BE2C (cell line): ENCODE measurements around the gene RBMXL3.

Experiments used
- DNase-seq: peaks from one replicate; pipeline ENCODE4 v3.0.0-alpha.2; 2020
- H3K27me3 ChIP-seq: fragments of 250-450 bp; sonication (Bioruptor Pico); 2 replicates; pipeline ENCODE4 v1.5.1; 2020; ENCODE audit warnings: mild to moderate bottlenecking
- H3K36me3 ChIP-seq: fragments of 250-450 bp; sonication (Bioruptor Pico); 2 replicates; pipeline ENCODE4 v1.5.1; 2020; ENCODE audit warnings: mild to moderate bottlenecking
- H3K4me1 ChIP-seq: fragments of 250-450 bp; sonication (Bioruptor Pico); 2 replicates; pipeline ENCODE4 v1.5.1; 2020
- H3K4me3 ChIP-seq: 2 replicates; pipeline ENCODE4 v1.5.1; 2011; ENCODE audit warnings: low read depth, low read length
- H3K9me3 ChIP-seq: fragments of 250-450 bp; sonication (Bioruptor Pico); 2 replicates; pipeline ENCODE4 v1.5.1; 2020
- CTCF ChIP-seq: IDR thresholded peaks from 2 replicates; pipeline ENCODE4 v1.5.1; 2012; ENCODE audit warnings: mild to moderate bottlenecking, low read depth, low read length

RBMXL3 gene

DNA sequence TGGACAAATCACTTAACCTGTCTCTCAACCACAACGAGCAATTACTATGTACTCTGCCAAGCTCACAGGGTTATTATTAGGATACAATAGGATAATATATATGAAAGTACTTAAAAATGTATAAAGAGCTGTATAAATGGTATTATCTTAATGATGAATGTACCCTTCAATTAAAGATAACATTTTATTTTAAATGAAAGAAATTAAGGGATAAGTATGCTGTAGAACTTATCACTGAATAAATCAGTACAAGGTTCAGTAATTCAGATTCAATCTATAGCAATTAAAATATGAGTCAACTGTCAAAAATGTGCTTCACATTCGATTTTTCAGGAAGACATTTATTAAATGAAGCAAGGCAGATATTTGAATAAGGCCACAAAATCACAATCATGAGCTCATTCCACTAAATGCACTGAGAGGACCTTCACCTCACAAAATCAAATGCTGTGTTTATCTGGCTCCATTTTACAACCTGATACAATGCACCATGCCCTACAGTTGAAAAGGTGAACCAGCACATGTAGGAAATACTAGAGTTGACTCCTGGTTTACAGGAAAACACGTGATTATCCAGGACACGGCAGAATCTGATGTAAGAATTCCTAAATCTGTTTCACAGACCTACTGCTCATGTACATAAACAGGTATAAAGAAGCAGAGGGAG lies 40.3 kb downstream of the RBMXL3 start:
- no peak for TF ChIP-seq CTCF
- H3K4me1 ChIP-seq: 0 out of 2 replicates have a peak, but pooled peaks cover 5% of the 10 kb centered on the region
- H3K9me3 ChIP-seq: no peaks in the 10 kb centered on the region
- no peaks in the 10 kb centered on the region for H3K27me3 ChIP-seq
- no peaks in the 10 kb centered on the region for H3K36me3 ChIP-seq
- H3K4me3 ChIP-seq: peak overlapping the region; percentile 23; the same call in 1 of the 2 replicates
- DNase-seq: no peak

DNA sequence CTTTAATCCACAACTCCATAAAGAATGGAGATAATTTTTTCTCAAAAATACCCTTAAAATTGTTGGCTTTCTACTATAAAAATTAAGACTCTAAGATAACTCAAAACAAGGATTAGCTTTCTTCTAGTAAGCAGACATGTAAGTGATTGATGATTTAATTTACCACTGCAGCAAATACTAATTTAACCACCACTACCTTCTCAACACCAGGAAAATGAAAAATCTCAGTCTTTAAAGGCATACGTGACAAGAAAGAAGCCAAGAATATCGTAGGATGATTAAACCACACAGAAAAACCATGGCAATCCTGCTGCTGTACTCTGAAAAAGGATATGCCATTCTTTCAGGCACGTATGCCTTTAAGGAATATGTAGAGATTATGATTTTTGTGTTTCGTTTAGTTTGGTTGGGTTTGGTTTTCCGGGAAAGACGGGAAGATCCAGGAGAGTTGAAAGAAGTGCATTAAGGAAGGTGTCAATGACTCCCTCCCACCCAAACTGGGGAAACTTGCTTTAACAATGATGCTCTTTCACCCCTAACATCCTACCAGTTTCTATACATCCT lies 43.8 kb downstream of the RBMXL3 start:
- Histone ChIP-seq H3K4me1 (0 out of 2 replicates have a peak, but pooled peaks cover 5% of the 10 kb centered on the region), H3K4me3 (peak overlapping the region; percentile 79), H3K9me3 (no peaks in the 10 kb centered on the region), H3K27me3 (no peaks in the 10 kb centered on the region), H3K36me3 (no peaks in the 10 kb centered on the region)
- no peak for DNase-seq
- TF ChIP-seq CTCF: no peak

GRCh38 chrX:115233497-115234455 lies 44.6 kb downstream of the RBMXL3 start, which contains the start of gene LRCH2:
Gene LRCH2 (minus strand): TSS chrX:115234096. CDS start chrX:115234041, 55 bp downstream.
- Histone ChIP-seq H3K27me3 (no peaks in the 10 kb centered on the region), H3K4me3 (peak within 1 kb of the TSS; percentile 79), H3K4me1 (0 out of 2 replicates have a peak, but pooled peaks cover 5% of the 10 kb centered on the region), H3K9me3 (no peaks in the 10 kb centered on the region), H3K36me3 (no peaks in the 10 kb centered on the region)
- no peak for TF ChIP-seq CTCF
- peak; percentile 65 for DNase-seq

DNA sequence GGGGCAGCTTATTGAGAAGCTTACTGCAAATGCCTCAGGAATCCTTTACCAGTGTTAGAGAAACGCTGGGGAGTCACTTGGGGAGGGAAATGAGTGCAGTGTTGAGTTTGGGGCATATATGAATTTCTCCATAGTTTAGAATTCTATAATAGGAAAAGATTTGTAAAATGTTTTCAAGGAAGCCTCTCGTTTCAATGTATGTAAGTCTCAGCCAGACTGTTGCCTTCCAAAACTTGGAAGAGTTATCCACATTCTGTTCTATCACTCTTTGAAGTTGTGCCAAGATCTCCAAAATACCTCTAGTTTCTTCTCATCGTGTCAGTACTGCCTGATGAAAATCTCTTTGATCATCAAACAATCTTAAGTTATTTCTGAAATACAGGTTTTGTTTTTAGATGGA lies 45.3 kb downstream of the RBMXL3 start:
- Histone ChIP-seq H3K4me3 (peak overlapping the region; percentile 79), H3K36me3 (no peaks in the 10 kb centered on the region), H3K27me3 (no peaks in the 10 kb centered on the region), H3K4me1 (0 out of 2 replicates have a peak, but pooled peaks cover 4% of the 10 kb centered on the region), H3K9me3 (no peaks in the 10 kb centered on the region)
- DNase-seq: no peak
- no peak for TF ChIP-seq CTCF

DNA sequence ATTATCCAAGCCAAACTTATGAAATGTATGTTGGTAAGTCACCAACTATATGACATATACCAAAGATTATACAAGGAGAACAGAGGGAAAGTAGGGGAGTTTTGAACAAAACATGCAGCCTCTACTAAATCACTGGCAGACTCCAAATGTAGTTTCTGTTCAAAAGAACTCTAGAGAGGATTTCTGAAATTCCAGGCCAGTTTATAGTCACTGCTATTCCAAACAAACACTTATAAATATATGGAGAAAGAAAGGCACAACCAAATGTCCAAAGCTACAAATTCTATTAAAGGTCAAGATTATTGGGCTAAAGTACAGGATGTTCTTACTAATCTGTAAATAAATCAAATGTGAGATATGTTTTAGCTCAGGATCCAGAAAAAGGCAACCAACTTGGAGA lies 47.4 kb downstream of the RBMXL3 start:
- H3K9me3 ChIP-seq: no peaks in the 10 kb centered on the region
- DNase-seq: no peak
- no peak for TF ChIP-seq CTCF

More for the DNA sequence above, 47.4 kb downstream of the RBMXL3 start:
- Histone ChIP-seq H3K4me1 (no peaks in the 10 kb centered on the region), H3K36me3 (no peaks in the 10 kb centered on the region), H3K27me3 (no peaks in the 10 kb centered on the region), H3K4me3 (no peak overlapping the region)
